Measurements from ENCODE around the gene IL20RB.

IL20RB gene

GRCh38 chr3:136908297-136908696, 49.5 kb upstream of the IL20RB start:
- TF ChIP-seq ZNF501 (tag by site-specific recombination; IDR thresholded peaks at IDR 0.05): no peak
- TF ChIP-seq ZNF10 (tag by site-specific recombination; IDR thresholded peaks at IDR 0.05): 0 out of 2 replicates have a peak, but pooled peaks have one; percentile 16
- no peak for TF ChIP-seq OSR2 (tag by site-specific recombination; IDR thresholded peaks at IDR 0.05)
- TF ChIP-seq ZNF292 (tag by site-specific recombination; IDR thresholded peaks at IDR 0.05; ENCODE audit: borderline replicate concordance, low read depth): no peak
- H3K4me3 ChIP-seq (ENCODE audit: low read depth, low read length): no peak overlapping the region
- H3K4me1 ChIP-seq (ENCODE audit: control insufficient read depth, insufficient read depth, low read length): peaks cover 4% of the 10 kb centered on the region; the same call in 1 of the 2 replicates
- ChIA-PET CTCF (interaction anchor here (0.6 kb wide), 2 partner anchors 9 to 707 kb away, joined by 3 to 4 read pairs; no protein-coding TSS in a partner anchor), POLR2A (no interaction called here)
- H3K36me3 ChIP-seq (ENCODE audit: control insufficient read depth in 2 of 2, insufficient read depth in 1 of 2, low read length in 2 of 2): no peaks in the 10 kb centered on the region; a peak in 1 of 3 replicates
- no peaks in the 10 kb centered on the region for H3K9me3 ChIP-seq (ENCODE audit: control insufficient read depth, insufficient read depth, low read depth, low read length)
- H3K27ac ChIP-seq (ENCODE audit: extremely low read depth, low read depth, low read length): no peak overlapping the region

- Histone ChIP-seq H3K4me1 (ENCODE audit: control insufficient read depth, insufficient read depth, low read length) (peaks cover 4% of the 10 kb centered on the region; the same call in 1 of the 2 replicates), H3K9me3 (ENCODE audit: control insufficient read depth, insufficient read depth, low read depth, low read length) (no peaks in the 10 kb centered on the region), H3K4me3 (ENCODE audit: low read depth, low read length) (no peak overlapping the region), H3K36me3 (ENCODE audit: control insufficient read depth in 2 of 2, insufficient read depth in 1 of 2, low read length in 2 of 2) (no peaks in the 10 kb centered on the region; a peak in 1 of 3 replicates), H3K27ac (ENCODE audit: extremely low read depth, low read depth, low read length) (no peak overlapping the region)
- no peak for TF ChIP-seq ZNF514 (tag by site-specific recombination; IDR thresholded peaks at IDR 0.05)
- TF ChIP-seq ZNF449 (tag by site-specific recombination; IDR thresholded peaks at IDR 0.05): no peak
- TF ChIP-seq PATZ1 (tag by site-specific recombination; IDR thresholded peaks at IDR 0.05): no peak
- no peak for TF ChIP-seq SETDB1 (IDR thresholded peaks at IDR 0.05; ENCODE audit: insufficient read length, low read length)
- TF ChIP-seq ZNF555 (tag by site-specific recombination; conservative IDR thresholded peaks at IDR 0.05): no peak
- ChIA-PET POLR2A (no interaction called here), CTCF (no interaction called here)
Observed at GRCh38 chr3:136909187-136909586, 48.6 kb upstream of the IL20RB start.

- POLR2A ChIA-PET: no interaction called here
- Histone ChIP-seq H3K27ac (ENCODE audit: extremely low read depth, low read depth, low read length) (no peak overlapping the region), H3K4me1 (ENCODE audit: control insufficient read depth, insufficient read depth, low read length) (peaks cover 4% of the 10 kb centered on the region; the same call in 1 of the 2 replicates), H3K36me3 (ENCODE audit: control insufficient read depth in 2 of 2, insufficient read depth in 1 of 2, low read length in 2 of 2) (no peaks in the 10 kb centered on the region; a peak in 1 of 3 replicates), H3K9me3 (ENCODE audit: control insufficient read depth, insufficient read depth, low read depth, low read length) (no peaks in the 10 kb centered on the region), H3K4me3 (ENCODE audit: low read depth, low read length) (no peak overlapping the region)
- CTCF ChIA-PET: no interaction called here
- TF ChIP-seq MZF1 (tag by site-specific recombination; IDR thresholded peaks at IDR 0.05; ENCODE audit: borderline replicate concordance) (no peak), KLF7 (tag by site-specific recombination; IDR thresholded peaks at IDR 0.05; ENCODE audit: borderline replicate concordance) (no peak), ZNF677 (tag by site-specific recombination; IDR thresholded peaks at IDR 0.05) (no peak), ZNF513 (tag by site-specific recombination; IDR thresholded peaks at IDR 0.05) (no peak), ZSCAN30 (tag by site-specific recombination; IDR thresholded peaks at IDR 0.05) (no peak), ZFP41 (tag by site-specific recombination; IDR thresholded peaks at IDR 0.05; ENCODE audit: borderline replicate concordance) (no peak), ZNF16 (tag by site-specific recombination; IDR thresholded peaks at IDR 0.05; ENCODE audit: low read depth) (no peak), ZNF211 (tag by site-specific recombination; IDR thresholded peaks at IDR 0.05; ENCODE audit: low read depth) (no peak), ZNF704 (tag by site-specific recombination; IDR thresholded peaks at IDR 0.05) (no peak)
Observed at GRCh38 chr3:136910697-136911096, 47.1 kb upstream of the IL20RB start.

Measured in HEK293 (cell line).